H9 (cell line): ENCODE results near the gene CD79A. TPM values are rescaled to one million over a fixed set of nuclear protein-coding genes. Genes with fewer than 3 reads are reported as not detected.

Experiments
- DNase-seq: peaks from one replicate; pipeline ENCODE4 v3.0.0-alpha.2; 2017
- H2AFZ ChIP-seq: one replicate; pipeline ENCODE4 v1.6.1; 2013; ENCODE audit warnings: mild to moderate bottlenecking, low read length, control low read depth, moderate library complexity
- H2AK5ac ChIP-seq: 2 replicates; pipeline ENCODE4 v1.6.1; 2013; ENCODE audit warnings: low read length, control low read depth, mixed read lengths; ENCODE audit not compliant: insufficient read length
- H2BK120ac ChIP-seq: one replicate; pipeline ENCODE4 v1.6.1; 2013; ENCODE audit warnings: low read depth, mild to moderate bottlenecking, low read length, control low read depth, inconsistent platforms; ENCODE audit not compliant: poor library complexity, severe bottlenecking
- H2BK12ac ChIP-seq: 2 replicates; pipeline ENCODE4 v1.6.1; 2013; ENCODE audit warnings: low read length, control low read depth, mixed read lengths, low read depth; ENCODE audit not compliant: insufficient read length
- H2BK15ac ChIP-seq: 2 replicates; pipeline ENCODE4 v1.6.1; 2013; ENCODE audit warnings: low read depth, low read length, control low read depth
- H2BK20ac ChIP-seq: one replicate; pipeline ENCODE4 v1.6.1; 2013; ENCODE audit warnings: low read depth, mild to moderate bottlenecking, low read length, control low read depth, inconsistent platforms; ENCODE audit not compliant: poor library complexity, severe bottlenecking
- H2BK5ac ChIP-seq: 2 replicates; pipeline ENCODE4 v1.6.1; 2013; ENCODE audit warnings: low read length, control low read depth, mixed read lengths; ENCODE audit not compliant: insufficient read length
- H3K14ac ChIP-seq: 2 replicates; pipeline ENCODE4 v1.6.1; 2013; ENCODE audit warnings: low read length, control low read depth; ENCODE audit not compliant: insufficient read depth
- H3K18ac ChIP-seq: 2 replicates; pipeline ENCODE4 v1.6.1; 2013; ENCODE audit warnings: low read depth, mild to moderate bottlenecking, mixed read lengths, low read length, control low read depth; ENCODE audit not compliant: insufficient read length
- H3K23ac ChIP-seq: 2 replicates; pipeline ENCODE4 v1.6.1; 2013; ENCODE audit warnings: low read length, control low read depth, mixed read lengths, low read depth; ENCODE audit not compliant: insufficient read length
- H3K23me2 ChIP-seq: 2 replicates; pipeline ENCODE4 v1.6.1; 2013; ENCODE audit warnings: low read depth, mild to moderate bottlenecking, mixed read lengths, low read length, control low read depth; ENCODE audit not compliant: insufficient read length, poor library complexity, severe bottlenecking
- H3K27ac ChIP-seq: 2 replicates; pipeline ENCODE4 v1.5.1; 2013; ENCODE audit warnings: low read length, control low read depth, mixed read lengths, low read depth; ENCODE audit not compliant: insufficient read length
- H3K27me3 ChIP-seq: 2 replicates; pipeline ENCODE4 v1.6.1; 2013; ENCODE audit warnings: low read length, control low read depth, inconsistent platforms; ENCODE audit not compliant: insufficient read depth
- H3K4ac ChIP-seq: 2 replicates; pipeline ENCODE4 v1.6.1; 2013; ENCODE audit warnings: low read depth, mild to moderate bottlenecking, control low read depth, inconsistent platforms, low read length, moderate library complexity
- H3K4me1 ChIP-seq: 2 replicates; pipeline ENCODE4 v1.6.1; 2013; ENCODE audit warnings: low read length, control low read depth, inconsistent platforms; ENCODE audit not compliant: insufficient read depth
- H3K4me2 ChIP-seq: 2 replicates; pipeline ENCODE4 v1.6.1; 2013; ENCODE audit warnings: low read length, control low read depth, mixed read lengths; ENCODE audit not compliant: insufficient read length, insufficient read depth
- H3K56ac ChIP-seq: 2 replicates; pipeline ENCODE4 v1.6.1; 2013; ENCODE audit warnings: low read depth, mild to moderate bottlenecking, mixed read lengths, low read length, control low read depth; ENCODE audit not compliant: insufficient read length
- H3K79me1 ChIP-seq: 2 replicates; pipeline ENCODE4 v1.6.1; 2013; ENCODE audit warnings: low read depth, mild to moderate bottlenecking, moderate library complexity, low read length, control low read depth, inconsistent platforms; ENCODE audit not compliant: insufficient read depth, poor library complexity, severe bottlenecking
- H3K79me2 ChIP-seq: 2 replicates; pipeline ENCODE4 v1.6.1; 2013; ENCODE audit warnings: low read length, control low read depth, inconsistent platforms; ENCODE audit not compliant: insufficient read depth
- H3K9ac ChIP-seq: 2 replicates; pipeline ENCODE4 v1.6.1; 2013; ENCODE audit warnings: low read length, control low read depth, mixed read lengths; ENCODE audit not compliant: insufficient read length; ENCODE audit errors: extremely low read depth
- H3K9me3 ChIP-seq: one replicate; pipeline ENCODE4 v1.6.1; 2013; ENCODE audit warnings: low read depth, low read length, inconsistent platforms; ENCODE audit not compliant: control insufficient read depth
- H3T11ph ChIP-seq: one replicate; pipeline ENCODE4 v1.6.1; 2013; ENCODE audit warnings: mild to moderate bottlenecking, low read length, control low read depth, inconsistent platforms
- H4K20me1 ChIP-seq: one replicate; pipeline ENCODE4 v1.6.1; 2013; ENCODE audit not compliant: control insufficient read depth, insufficient read length, insufficient read depth
- H4K5ac ChIP-seq: 2 replicates; pipeline ENCODE4 v1.6.1; 2013; ENCODE audit warnings: low read depth, mild to moderate bottlenecking, mixed read lengths, low read length, control low read depth; ENCODE audit not compliant: insufficient read length
- H4K8ac ChIP-seq: replicated peaks from 2 replicates; pipeline ENCODE4 v1.6.1; 2013; ENCODE audit warnings: low read length, control low read depth, mixed read lengths, low read depth; ENCODE audit not compliant: insufficient read length
- H4K91ac ChIP-seq: 2 replicates; pipeline ENCODE4 v1.6.1; 2013; ENCODE audit warnings: low read depth, mild to moderate bottlenecking, moderate library complexity, mixed read lengths, low read length, control low read depth; ENCODE audit not compliant: insufficient read length
- H3K27ac Mint-ChIP-seq, 3 experiments: 2 replicates in 2 of 3; 3 replicates in 1 of 3; pipeline ENCODE4 v1.8.0; 2020 to 2021; ENCODE audit warnings: mixed read lengths in 3 of 3, mild to moderate bottlenecking in 1 of 3, moderate library complexity in 1 of 3
- H3K27me3 Mint-ChIP-seq: 2 replicates; pipeline ENCODE4 v1.8.0; 2021; ENCODE audit warnings: low read depth, mild to moderate bottlenecking, moderate library complexity, mixed read lengths
- H3K36me3 Mint-ChIP-seq, 3 experiments: 2 replicates in 2 of 3; 3 replicates in 1 of 3; pipeline ENCODE4 v1.8.0; 2020 to 2021; ENCODE audit warnings: low read depth in 3 of 3, mixed read lengths in 3 of 3; ENCODE audit not compliant: insufficient read depth in 1 of 3
- H3K4me1 Mint-ChIP-seq, 2 experiments: 2 replicates each; pipeline ENCODE4 v1.8.0; 2020; ENCODE audit warnings: mixed read lengths in 2 of 2
- H3K4me3 Mint-ChIP-seq, 2 experiments: 2 replicates in 1 of 2; 3 replicates in 1 of 2; pipeline ENCODE4 v1.8.0; 2020 to 2021; ENCODE audit warnings: mild to moderate bottlenecking in 2 of 2, mixed read lengths in 2 of 2, moderate library complexity in 1 of 2
- H3K9me3 Mint-ChIP-seq, 2 experiments: 2 replicates in 1 of 2; 3 replicates in 1 of 2; pipeline ENCODE4 v1.8.0; 2020; ENCODE audit warnings: mild to moderate bottlenecking in 2 of 2, mixed read lengths in 2 of 2, moderate library complexity in 1 of 2
- CTCF ChIP-seq: fragments of 200-600 bp; sonication (generic); conservative IDR thresholded peaks from 3 replicates; pipeline ENCODE4 v1.8.0; 2021; ENCODE audit warnings: antibody characterized with exemption, mild to moderate bottlenecking
- WGBS: extraction: QIAGEN DNeasy Blood & Tissue Kit; methylation state at CpG from one replicate; pipeline ENCODE4 v1.1.7; 2013; ENCODE audit warnings: missing lambda C conversion rate, low lambda C conversion rate, mixed read lengths; ENCODE audit not compliant: insufficient read length; ENCODE audit errors: extremely low coverage; 5-methylcytosine and 5-hydroxymethylcytosine counted together
- total RNA-seq: library from RNA; stranded (reverse); gene quantifications from 2 replicates; pipeline ENCODE4 v1.2.1, GENCODE V29; 2021

The CD79A gene
- total RNA-seq, 1 experiment from 2014 or later, result 0.22 TPM

- H2AFZ ChIP-seq, result no peak overlapping the region
- H3K79me1 ChIP-seq, result no peaks in the 10 kb centered on the region
- no peak overlapping the region for H3K56ac ChIP-seq
- H2BK5ac ChIP-seq, result no peak overlapping the region
- no peaks in the 10 kb centered on the region for H3K9me3 ChIP-seq
- Mint-ChIP-seq H3K4me1 (no peaks in the 10 kb centered on the region), H3K4me3 (no peak overlapping the region), H3K27me3 (peaks cover 16% of the 10 kb centered on the region), H3K9me3 (peaks cover 0 to 59% of the 10 kb centered on the region in 2 experiments; a peak in 2 of 5 replicates), H3K27ac (no peak overlapping the region), H3K36me3 (no peaks in the 10 kb centered on the region)
- TF ChIP-seq CTCF, result no peak
- no peaks in the 10 kb centered on the region for H3K27me3 ChIP-seq
- no peak overlapping the region for H2BK15ac ChIP-seq
- no peak overlapping the region for H2BK12ac ChIP-seq
- DNase-seq, result no peak
- no peak overlapping the region for H4K91ac ChIP-seq
- H3K79me2 ChIP-seq, result no peaks in the 10 kb centered on the region
- H2AK5ac ChIP-seq, result no peak overlapping the region
- no peak overlapping the region for H2BK20ac ChIP-seq
- H3K18ac ChIP-seq, result no peak overlapping the region
- no peak overlapping the region for H3K4me2 ChIP-seq
- H4K8ac ChIP-seq, result no peak overlapping the region
- no peak overlapping the region for H3K23ac ChIP-seq
- no peak overlapping the region for H3K27ac ChIP-seq
- H4K5ac ChIP-seq, result no peak overlapping the region
- H3K4ac ChIP-seq, result no peak overlapping the region
- no peaks in the 10 kb centered on the region for H4K20me1 ChIP-seq
- no peaks in the 10 kb centered on the region for H3K4me1 ChIP-seq
- no peak overlapping the region for H2BK120ac ChIP-seq
- WGBS, result no CpG with 5 or more reads among the region's 13 CpGs
- H3K14ac ChIP-seq, result no peak overlapping the region
- H3K23me2 ChIP-seq, result peaks cover 2% of the 10 kb centered on the region
- H3K9ac ChIP-seq, result no peak overlapping the region
- H3T11ph ChIP-seq, result no peak overlapping the region
Observed at GRCh38 chr19:41837981-41838708, 38.9 kb upstream of the CD79A start.
